HepG2 (cell line): Measurements from ENCODE around the gene INTS3. TPM values are rescaled to one million over a fixed set of nuclear protein-coding genes. Genes with fewer than 3 reads are reported as not detected.

Experiments
- CREB1 ChIP-seq, 2 experiments: fragments of 450-650 bp in 1 of 2; IDR thresholded peaks; 2 replicates each; pipeline ENCODE4 v1.6.1; 2016 to 2017; ENCODE audit warnings: control low read depth in 1 of 2, mild to moderate bottlenecking in 1 of 2, missing compliant biosample characterization in 1 of 2, missing genetic modification characterization in 1 of 2
- DMAP1 ChIP-seq: IDR thresholded peaks from 2 replicates; pipeline ENCODE4 v1.6.1; 2016
- EZH2 ChIP-seq: conservative IDR thresholded peaks from 2 replicates; pipeline ENCODE4 v1.6.1; 2012; ENCODE audit warnings: mild to moderate bottlenecking, low read depth, low read length, moderate library complexity
- GABPA ChIP-seq, 2 experiments: IDR thresholded peaks; 2 replicates each; pipeline ENCODE4 v1.6.1; 2011 to 2016; ENCODE audit warnings: low read depth in 2 of 2, low read length in 1 of 2, missing biosample characterization in 1 of 2, missing genetic modification characterization in 1 of 2
- KDM2A ChIP-seq: sonication (generic); formaldehyde crosslinking; IDR thresholded peaks from 2 replicates; pipeline ENCODE4 v1.4.0; 2020; ENCODE audit warnings: low read depth, missing genetic modification reagents, borderline replicate concordance
- KDM3A ChIP-seq: IDR thresholded peaks from 2 replicates; pipeline ENCODE4 v1.6.1; 2018; ENCODE audit warnings: low read depth, missing compliant biosample characterization
- LCORL ChIP-seq, 2 experiments: fragments of 450-650 bp in 1 of 2; sonication (generic) in 1 of 2; formaldehyde crosslinking in 1 of 2; IDR thresholded peaks; 2 replicates each; pipeline versions ENCODE4 v1.5.0 to v1.6.1; 2017 to 2020; ENCODE audit warnings: antibody characterized with exemption in 1 of 2, missing genetic modification reagents in 1 of 2
- MAFG ChIP-seq: sonication (generic); formaldehyde crosslinking; IDR thresholded peaks from 2 replicates; pipeline ENCODE4 v1.5.1; 2020; ENCODE audit warnings: mild to moderate bottlenecking, missing genetic modification reagents
- MLXIP ChIP-seq: sonication (generic); formaldehyde crosslinking; IDR thresholded peaks from 2 replicates; pipeline ENCODE4 v1.9.0; 2021; ENCODE audit warnings: missing genetic modification reagents, borderline replicate concordance
- POGZ ChIP-seq: sonication (generic); formaldehyde crosslinking; IDR thresholded peaks from 2 replicates; pipeline ENCODE4 v1.4.0; 2020; ENCODE audit warnings: mild to moderate bottlenecking, missing genetic modification reagents
- SIX4 ChIP-seq: sonication (generic); formaldehyde crosslinking; IDR thresholded peaks from 2 replicates; pipeline ENCODE4 v1.4.0; 2020; ENCODE audit warnings: missing genetic modification reagents
- TAF1 ChIP-seq: sonication (generic); formaldehyde crosslinking; IDR thresholded peaks from 2 replicates; pipeline ENCODE4 v1.4.0; 2020; ENCODE audit warnings: missing genetic modification reagents
- TBX2 ChIP-seq: sonication (generic); formaldehyde crosslinking; IDR thresholded peaks from 2 replicates; pipeline ENCODE4 v1.5.0; 2020; ENCODE audit warnings: missing genetic modification reagents, mild to moderate bottlenecking, borderline replicate concordance
- ZBTB42 ChIP-seq: sonication (generic); formaldehyde crosslinking; IDR thresholded peaks from 2 replicates; pipeline ENCODE4 v1.5.0; 2020; ENCODE audit warnings: mild to moderate bottlenecking, missing genetic modification reagents
- ZFY ChIP-seq: sonication (generic); formaldehyde crosslinking; IDR thresholded peaks from 2 replicates; pipeline ENCODE4 v1.4.0; 2020; ENCODE audit warnings: missing genetic modification reagents
- ZMAT3 ChIP-seq: sonication (generic); formaldehyde crosslinking; conservative IDR thresholded peaks from 2 replicates; pipeline ENCODE4 v1.7.0; 2021; ENCODE audit warnings: missing genetic modification reagents
- ZNF687 ChIP-seq: sonication (generic); formaldehyde crosslinking; IDR thresholded peaks from 2 replicates; pipeline ENCODE4 v1.5.1; 2020; ENCODE audit warnings: mild to moderate bottlenecking, missing genetic modification reagents, moderate library complexity
- ZNF768 ChIP-seq: sonication (generic); formaldehyde crosslinking; IDR thresholded peaks from 2 replicates; pipeline ENCODE4 v1.4.0; 2020; ENCODE audit warnings: missing genetic modification reagents
- polyA plus RNA-seq, 8 experiments: library from polyadenylated mRNA; depleted of rRNA in 3 of 8; stranded (reverse) in 7 of 8; unstranded in 1 of 8; fragments of >200 nt; fragmentation: Illumina TruSeq in 4 of 8; extraction: Trizol in 4 of 8; gene quantifications; 2 replicates each; pipeline versions ENCODE4 v1.2.1 to v1.2.3, GENCODE V29; 2011 to 2016; ENCODE audit warnings: low read depth in 4 of 8, missing spikeins in 1 of 8, mixed read lengths in 1 of 8; ENCODE audit not compliant: insufficient read depth in 1 of 8
- total RNA-seq, 5 experiments: library from RNA; depleted of rRNA; stranded (reverse); fragments of >200 nt; fragmentation: Illumina TruSeq; extraction: Trizol; gene quantifications; 2 replicates each; pipeline ENCODE4 v1.2.3, GENCODE V29; 2016; ENCODE audit warnings: low read depth in 1 of 5
- TF ChIP-seq, protein P1 (sequence below): sonication (generic); formaldehyde crosslinking; conservative IDR thresholded peaks from 2 replicates; pipeline ENCODE4 v1.8.0; 2022; ENCODE audit warnings: mild to moderate bottlenecking, moderate library complexity, missing genetic modification reagents

Gene INTS3
- total and polyA plus RNA-seq, 2 of the 13 experiments (the other 11 are each of a cell fraction or from before 2014, with no cell fraction given): 17.2 to 27.2 TPM

- peak; percentile 74 for TF ChIP-seq CREB1 (IDR thresholded peaks at IDR 0.05)
- no peak; the same call in 1 of the 2 replicates for TF ChIP-seq CREB1 (CRISPR knock-in tag; IDR thresholded peaks at IDR 0.05)
- TF ChIP-seq SIX4: no peak
- peak; percentile 61; the same call in 1 of the 2 replicates for TF ChIP-seq DMAP1
- peak; percentile 91 for TF ChIP-seq ZNF687
- TF ChIP-seq, protein P1, sequence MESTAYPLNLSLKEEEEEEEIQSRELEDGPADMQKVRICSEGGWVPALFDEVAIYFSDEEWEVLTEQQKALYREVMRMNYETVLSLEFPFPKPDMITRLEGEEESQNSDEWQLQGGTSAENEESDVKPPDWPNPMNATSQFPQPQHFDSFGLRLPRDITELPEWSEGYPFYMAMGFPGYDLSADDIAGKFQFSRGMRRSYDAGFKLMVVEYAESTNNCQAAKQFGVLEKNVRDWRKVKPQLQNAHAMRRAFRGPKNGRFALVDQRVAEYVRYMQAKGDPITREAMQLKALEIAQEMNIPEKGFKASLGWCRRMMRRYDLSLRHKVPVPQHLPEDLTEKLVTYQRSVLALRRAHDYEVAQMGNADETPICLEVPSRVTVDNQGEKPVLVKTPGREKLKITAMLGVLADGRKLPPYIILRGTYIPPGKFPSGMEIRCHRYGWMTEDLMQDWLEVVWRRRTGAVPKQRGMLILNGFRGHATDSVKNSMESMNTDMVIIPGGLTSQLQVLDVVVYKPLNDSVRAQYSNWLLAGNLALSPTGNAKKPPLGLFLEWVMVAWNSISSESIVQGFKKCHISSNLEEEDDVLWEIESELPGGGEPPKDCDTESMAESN: 0 out of 2 replicates have a peak, but pooled peaks have one; percentile 10
- no peak for TF ChIP-seq TBX2 (CRISPR knock-in tag)
- no peak for TF ChIP-seq MAFG (CRISPR knock-in tag)
- 0 out of 2 replicates have a peak, but pooled peaks have one; percentile 23 for TF ChIP-seq LCORL (IDR thresholded peaks at IDR 0.05)
- TF ChIP-seq LCORL (CRISPR knock-in tag; IDR thresholded peaks at IDR 0.05): peak; percentile 77
- TF ChIP-seq KDM3A: no peak
- peak; percentile 77 for TF ChIP-seq POGZ (CRISPR knock-in tag)
- TF ChIP-seq ZMAT3 (CRISPR knock-in tag): 0 out of 2 replicates have a peak, but pooled peaks have one; percentile 46
- TF ChIP-seq GABPA (IDR thresholded peaks at IDR 0.05; ENCODE audit: low read depth, low read length): peak; percentile 78
- peak; percentile 91 for TF ChIP-seq GABPA (CRISPR knock-in tag; IDR thresholded peaks at IDR 0.05; ENCODE audit: low read depth)
- peak; percentile 25; the same call in 1 of the 2 replicates for TF ChIP-seq ZFY (CRISPR knock-in tag)
- TF ChIP-seq TAF1 (CRISPR knock-in tag): peak; percentile 68
- 0 out of 2 replicates have a peak, but pooled peaks have one; percentile 5 for TF ChIP-seq ZBTB42 (CRISPR knock-in tag)
- TF ChIP-seq EZH2: no peak
- TF ChIP-seq ZNF768 (CRISPR knock-in tag): 0 out of 2 replicates have a peak, but pooled peaks have one; percentile 51
- peak; percentile 21; the same call in 1 of the 2 replicates for TF ChIP-seq KDM2A (CRISPR knock-in tag)
- TF ChIP-seq MLXIP (CRISPR knock-in tag): no peak
Measured at GRCh38 chr1:153727463-153728304, at the start of gene INTS3 (continued).
